HCT116 (cell line): ENCODE data around the gene KAZN. TPM values are rescaled to one million over a fixed set of nuclear protein-coding genes. Genes with fewer than 3 reads are reported as not detected.

ENCODE experiments used
- ATAC-seq: fragments of 200-7000 bp; cut with Tn5 transposase; 2 replicates; pipeline ENCODE4 v1.9.1; 2020; ENCODE audit warnings: mild to moderate bottlenecking, moderate library complexity
- BruUV-seq: library from RNA; stranded (reverse); fragments of 400-500 nt; replicated peaks from 2 replicates; lab custom pipeline; 2021; lab: Mats Ljungman, UMichigan
- CTCF ChIA-PET: fragments of 300-600 bp; sonication (Branson Sonifier 250); formaldehyde crosslinking; loops from one replicate; lab custom pipeline; 2021; ENCODE audit warnings: antibody characterized with exemption; lab: Charles Lee
- POLR2A ChIA-PET: fragments of 300-600, 350-600 bp; sonication (Branson Sonifier 250); formaldehyde crosslinking; loops from one replicate; lab custom pipeline; 2021; ENCODE audit warnings: antibody characterized with exemption; lab: Charles Lee
- RAD21 ChIA-PET, 2 experiments: fragments of 300-600 bp; sonication (Branson Sonifier 250); formaldehyde crosslinking; loops; one replicate each; lab custom pipeline; 2023; ENCODE audit warnings: low total read pairs in 2 of 2; ENCODE audit not compliant: uncharacterized antibody in 2 of 2, unreplicated experiment in 2 of 2, low non-redundant PET in 1 of 2; lab: Charles Lee
- DNase-seq: peaks from one replicate; pipeline ENCODE4 v3.0.0-alpha.2; 2010; ENCODE audit warnings: low read depth, low spot score
- H2AFZ ChIP-seq: fragments of 200-600 bp; shearing (Covaris generic), sonication (generic); 2 replicates; pipeline ENCODE4 v1.6.1; 2017; ENCODE audit warnings: low read depth, mixed run types, mixed read lengths, antibody characterized with exemption, low read length; ENCODE audit not compliant: poor library complexity, severe bottlenecking
- H3K27ac ChIP-seq: 2 replicates; pipeline ENCODE4 v1.5.1; 2012; ENCODE audit warnings: low read depth, low read length
- H3K27me3 ChIP-seq: fragments of 200-600 bp; sonication (generic); 2 replicates; pipeline ENCODE4 v1.6.1; 2016; ENCODE audit warnings: mixed run types, low read length, mixed read lengths; ENCODE audit not compliant: insufficient read depth
- H3K36me3 ChIP-seq, 2 experiments: fragments of 200-500 bp in 1 of 2; fragments of 200-600 bp in 1 of 2; sonication (Bioruptor generic) in 1 of 2; sonication (generic) in 1 of 2; 2 replicates each; pipeline versions ENCODE4 v1.5.1 to v1.6.1; 2014 to 2016; ENCODE audit warnings: low read length in 2 of 2, inconsistent platforms in 1 of 2, mixed read lengths in 1 of 2, mixed run types in 1 of 2; ENCODE audit not compliant: insufficient read depth in 2 of 2, control insufficient read depth in 1 of 2
- H3K4me1 ChIP-seq, 2 experiments: fragments of 200-600 bp in 1 of 2; sonication (generic) in 1 of 2; 2 replicates each; pipeline versions ENCODE4 v1.5.1 to v1.6.1; 2012 to 2017; ENCODE audit warnings: low read length in 2 of 2, inconsistent platforms in 1 of 2, mild to moderate bottlenecking in 1 of 2, mixed read lengths in 1 of 2, mixed run types in 1 of 2, moderate library complexity in 1 of 2; ENCODE audit not compliant: insufficient read depth in 2 of 2, control insufficient read depth in 1 of 2
- H3K4me2 ChIP-seq: fragments of 200-600 bp; sonication (generic); 2 replicates; pipeline ENCODE4 v1.6.1; 2017; ENCODE audit warnings: mixed run types, low read length, mixed read lengths
- H3K4me3 ChIP-seq, 2 experiments: fragments of 200-600 bp in 1 of 2; sonication (generic) in 1 of 2; replicated peaks in 1 of 2; 2 replicates each; pipeline ENCODE4 v1.5.1; 2011 to 2016; ENCODE audit warnings: low read length in 2 of 2, control low read depth in 1 of 2, low read depth in 1 of 2, mild to moderate bottlenecking in 1 of 2, mixed read lengths in 1 of 2, mixed run types in 1 of 2
- H3K79me2 ChIP-seq: fragments of 200-600 bp; sonication (generic); 2 replicates; pipeline ENCODE4 v1.6.1; 2017; ENCODE audit warnings: mild to moderate bottlenecking, mixed run types, low read length, moderate library complexity, mixed read lengths; ENCODE audit not compliant: insufficient read depth
- H3K9ac ChIP-seq: fragments of 200-600 bp; sonication (generic); 2 replicates; pipeline ENCODE4 v1.6.1; 2016; ENCODE audit warnings: low read length, mixed read lengths
- H3K9me2 ChIP-seq: fragments of 200-600 bp; sonication (generic), shearing (Covaris generic); 2 replicates; pipeline ENCODE4 v1.6.1; 2017; ENCODE audit warnings: mixed run types, mild to moderate bottlenecking, moderate library complexity; ENCODE audit not compliant: insufficient read depth
- H3K9me3 ChIP-seq, 2 experiments: fragments of 200-500 bp in 1 of 2; fragments of 200-600 bp in 1 of 2; sonication (Bioruptor generic) in 1 of 2; sonication (generic) in 1 of 2; 2 replicates each; pipeline ENCODE4 v1.6.1; 2014 to 2017; ENCODE audit warnings: low read length in 2 of 2, mixed read lengths in 2 of 2, inconsistent platforms in 1 of 2, low read depth in 1 of 2, mild to moderate bottlenecking in 1 of 2, mixed run types in 1 of 2, moderate library complexity in 1 of 2; ENCODE audit not compliant: control insufficient read depth in 1 of 2, insufficient read depth in 1 of 2
- H4K20me1 ChIP-seq: fragments of 200-600 bp; sonication (generic), shearing (Covaris generic); 2 replicates; pipeline ENCODE4 v1.6.1; 2017; ENCODE audit warnings: mixed run types, mild to moderate bottlenecking, moderate library complexity; ENCODE audit not compliant: insufficient read depth
- CBX3 ChIP-seq: IDR thresholded peaks from 2 replicates; pipeline ENCODE4 v1.6.1; 2012; ENCODE audit warnings: low read depth
- CEBPB ChIP-seq: IDR thresholded peaks from 2 replicates; pipeline ENCODE4 v1.6.1; 2012; ENCODE audit warnings: low read depth
- EGR1 ChIP-seq: IDR thresholded peaks from 2 replicates; pipeline ENCODE4 v1.6.1; 2012; ENCODE audit warnings: low read depth
- EZH2 ChIP-seq: fragments of 200-600 bp; sonication (generic); IDR thresholded peaks from 2 replicates; pipeline ENCODE4 v1.6.1; 2017; ENCODE audit warnings: antibody characterized with exemption, mixed run types
- EZH2phosphoT487 ChIP-seq: fragments of 200-600 bp; IDR thresholded peaks from 2 replicates; pipeline ENCODE4 v1.6.1; 2018; ENCODE audit warnings: antibody characterized with exemption, borderline replicate concordance
- FOSL1 ChIP-seq: IDR thresholded peaks from 2 replicates; pipeline ENCODE4 v1.6.1; 2012; ENCODE audit warnings: low read depth
- JUND ChIP-seq: IDR thresholded peaks from 2 replicates; pipeline ENCODE4 v1.6.1; 2012
- MAX ChIP-seq: IDR thresholded peaks from 2 replicates; pipeline ENCODE4 v1.6.1; 2012
- POLR2AphosphoS5 ChIP-seq: IDR thresholded peaks from 2 replicates; pipeline ENCODE4 v1.6.1; 2011; ENCODE audit warnings: mild to moderate bottlenecking, low read depth, low read length, moderate library complexity
- RAD21 ChIP-seq: IDR thresholded peaks from 2 replicates; pipeline ENCODE4 v1.6.1; 2012; ENCODE audit warnings: low read depth, mild to moderate bottlenecking
- SIN3A ChIP-seq: IDR thresholded peaks from 2 replicates; pipeline ENCODE4 v1.6.1; 2012; ENCODE audit warnings: low read depth
- SP1 ChIP-seq: IDR thresholded peaks from 2 replicates; pipeline ENCODE4 v1.6.1; 2012; ENCODE audit warnings: low read depth
- TCF7L2 ChIP-seq: IDR thresholded peaks from 2 replicates; pipeline ENCODE4 v1.7.0; 2011; ENCODE audit warnings: borderline replicate concordance, inconsistent platforms; ENCODE audit not compliant: insufficient read depth, insufficient read length; ENCODE audit errors: extremely low read depth
- ZFX ChIP-seq: fragments of 450-650 bp; IDR thresholded peaks from 2 replicates; pipeline ENCODE4 v1.6.1; 2017
- ZNF274 ChIP-seq: fragments of 200-500 bp; sonication (Bioruptor generic); IDR thresholded peaks from 2 replicates; pipeline ENCODE4 v1.6.1; 2014; ENCODE audit warnings: mild to moderate bottlenecking, low read depth, low read length, inconsistent platforms
- intact Hi-C: fragments of 100-400 bp; cut with micrococcal nuclease; formaldehyde crosslinking; loops from 2 replicates; pipeline ENCODE4 v1.10.0; 2022
- total RNA-seq: library from RNA; stranded (reverse); gene quantifications from one replicate; pipeline ENCODE4 v1.2.1, GENCODE V29; 2021; ENCODE audit not compliant: unreplicated experiment
- TF ChIP-seq, protein P1 (sequence below): IDR thresholded peaks from 2 replicates; pipeline ENCODE4 v1.6.1; 2012; ENCODE audit warnings: low read depth
- TF ChIP-seq, protein P2 (sequence below): IDR thresholded peaks from 2 replicates; pipeline ENCODE4 v1.6.1; 2011; ENCODE audit warnings: mild to moderate bottlenecking, low read length, moderate library complexity; ENCODE audit not compliant: insufficient replicate concordance; ENCODE audit errors: extremely low read depth

The KAZN gene
- total RNA-seq, 1 experiment from 2014 or later = 13.4 TPM

DNA sequence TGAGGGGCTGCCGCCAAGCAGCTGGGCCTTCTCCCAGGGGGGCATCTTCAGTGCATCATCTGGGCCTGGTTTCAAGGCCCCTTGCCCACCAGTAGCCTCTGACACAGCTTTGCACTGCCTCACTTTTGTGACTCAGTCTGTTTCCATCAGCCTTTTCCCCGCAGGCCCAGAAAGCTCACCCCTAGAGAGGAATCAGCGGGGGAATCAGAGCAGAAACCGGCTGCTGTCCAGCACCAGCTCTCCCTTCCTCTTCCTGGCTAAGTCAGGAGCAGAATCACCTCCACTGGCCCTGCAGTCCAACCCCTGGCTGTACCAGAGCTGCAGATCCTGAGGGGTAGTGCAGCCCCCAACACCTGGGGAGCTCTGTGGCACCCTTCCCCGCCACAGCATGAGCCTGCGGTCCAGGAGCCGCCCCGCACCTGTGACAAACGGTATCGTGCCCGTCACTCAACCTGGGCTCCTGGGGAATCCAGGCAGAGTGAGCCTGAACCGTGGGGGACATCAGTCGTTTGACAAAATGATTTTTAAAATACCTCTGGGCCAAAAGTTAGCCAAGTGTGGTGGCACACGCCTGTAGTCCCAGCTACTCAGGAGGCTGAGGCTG is 471.8 kb downstream of the KAZN start:
- POLR2A ChIA-PET = no interaction called here
- Histone ChIP-seq H3K36me3 (peaks cover 0 to 2% of the 10 kb centered on the region in 2 experiments; a peak in 1 of 4 replicates), H3K9me2 (no peaks in the 10 kb centered on the region), H3K27ac (no peak overlapping the region), H3K4me2 (no peak overlapping the region), H3K27me3 (no peaks in the 10 kb centered on the region), H3K4me1 (no peaks in the 10 kb centered on the region), H2AFZ (no peak overlapping the region), H3K9ac (no peak overlapping the region), H4K20me1 (no peaks in the 10 kb centered on the region), H3K4me3 (no peak overlapping the region), H3K79me2 (no peaks in the 10 kb centered on the region), H3K9me3 (no peaks in the 10 kb centered on the region)
- RAD21 ChIA-PET = no interaction called here
- TF ChIP-seq EZH2phosphoT487 = no peak
- TF ChIP-seq MAX = no peak
- no peak for TF ChIP-seq SIN3A
- TF ChIP-seq JUND = no peak
- no peak for TF ChIP-seq CBX3
- no peak for TF ChIP-seq SP1
- no TSS peak for BruUV-seq
- intact Hi-C loops = no loop called here
- ATAC-seq = no peak
- no peak for DNase-seq
- CTCF ChIA-PET = no interaction called here

DNA sequence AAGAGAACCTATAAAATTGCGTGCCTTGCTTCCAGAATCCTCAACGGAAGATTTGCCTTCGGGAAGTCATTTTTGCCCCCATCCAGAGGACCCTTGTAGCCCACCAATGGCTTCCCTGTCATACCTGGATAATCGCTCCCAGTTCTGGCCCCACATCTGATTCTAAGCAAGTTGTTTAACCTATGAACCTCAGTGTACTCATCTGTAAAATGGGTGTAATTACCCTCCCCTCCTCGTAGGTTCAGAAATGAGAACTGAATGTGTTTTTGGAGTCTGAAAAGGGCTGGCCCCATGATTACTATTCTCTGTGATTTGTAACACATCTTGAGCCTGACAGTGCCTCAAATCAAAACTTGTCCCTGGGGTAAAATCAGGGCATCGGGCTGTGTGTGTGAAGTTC is 473.5 kb downstream of the KAZN start:
- ChIA-PET POLR2A (no interaction called here), RAD21 (no interaction called here)
- no peak for ATAC-seq
- TF ChIP-seq ZNF274 = no peak
- no peak for TF ChIP-seq FOSL1
- no peak for TF ChIP-seq RAD21
- TF ChIP-seq, protein P1, sequence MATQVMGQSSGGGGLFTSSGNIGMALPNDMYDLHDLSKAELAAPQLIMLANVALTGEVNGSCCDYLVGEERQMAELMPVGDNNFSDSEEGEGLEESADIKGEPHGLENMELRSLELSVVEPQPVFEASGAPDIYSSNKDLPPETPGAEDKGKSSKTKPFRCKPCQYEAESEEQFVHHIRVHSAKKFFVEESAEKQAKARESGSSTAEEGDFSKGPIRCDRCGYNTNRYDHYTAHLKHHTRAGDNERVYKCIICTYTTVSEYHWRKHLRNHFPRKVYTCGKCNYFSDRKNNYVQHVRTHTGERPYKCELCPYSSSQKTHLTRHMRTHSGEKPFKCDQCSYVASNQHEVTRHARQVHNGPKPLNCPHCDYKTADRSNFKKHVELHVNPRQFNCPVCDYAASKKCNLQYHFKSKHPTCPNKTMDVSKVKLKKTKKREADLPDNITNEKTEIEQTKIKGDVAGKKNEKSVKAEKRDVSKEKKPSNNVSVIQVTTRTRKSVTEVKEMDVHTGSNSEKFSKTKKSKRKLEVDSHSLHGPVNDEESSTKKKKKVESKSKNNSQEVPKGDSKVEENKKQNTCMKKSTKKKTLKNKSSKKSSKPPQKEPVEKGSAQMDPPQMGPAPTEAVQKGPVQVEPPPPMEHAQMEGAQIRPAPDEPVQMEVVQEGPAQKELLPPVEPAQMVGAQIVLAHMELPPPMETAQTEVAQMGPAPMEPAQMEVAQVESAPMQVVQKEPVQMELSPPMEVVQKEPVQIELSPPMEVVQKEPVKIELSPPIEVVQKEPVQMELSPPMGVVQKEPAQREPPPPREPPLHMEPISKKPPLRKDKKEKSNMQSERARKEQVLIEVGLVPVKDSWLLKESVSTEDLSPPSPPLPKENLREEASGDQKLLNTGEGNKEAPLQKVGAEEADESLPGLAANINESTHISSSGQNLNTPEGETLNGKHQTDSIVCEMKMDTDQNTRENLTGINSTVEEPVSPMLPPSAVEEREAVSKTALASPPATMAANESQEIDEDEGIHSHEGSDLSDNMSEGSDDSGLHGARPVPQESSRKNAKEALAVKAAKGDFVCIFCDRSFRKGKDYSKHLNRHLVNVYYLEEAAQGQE = no peak
- TF ChIP-seq EZH2 = no peak
- no peak for TF ChIP-seq EGR1
- no peak for TF ChIP-seq ZFX
- no peak for TF ChIP-seq CEBPB
- no peak for TF ChIP-seq SP1
- TF ChIP-seq POLR2AphosphoS5 = no peak
- TF ChIP-seq, protein P2, sequence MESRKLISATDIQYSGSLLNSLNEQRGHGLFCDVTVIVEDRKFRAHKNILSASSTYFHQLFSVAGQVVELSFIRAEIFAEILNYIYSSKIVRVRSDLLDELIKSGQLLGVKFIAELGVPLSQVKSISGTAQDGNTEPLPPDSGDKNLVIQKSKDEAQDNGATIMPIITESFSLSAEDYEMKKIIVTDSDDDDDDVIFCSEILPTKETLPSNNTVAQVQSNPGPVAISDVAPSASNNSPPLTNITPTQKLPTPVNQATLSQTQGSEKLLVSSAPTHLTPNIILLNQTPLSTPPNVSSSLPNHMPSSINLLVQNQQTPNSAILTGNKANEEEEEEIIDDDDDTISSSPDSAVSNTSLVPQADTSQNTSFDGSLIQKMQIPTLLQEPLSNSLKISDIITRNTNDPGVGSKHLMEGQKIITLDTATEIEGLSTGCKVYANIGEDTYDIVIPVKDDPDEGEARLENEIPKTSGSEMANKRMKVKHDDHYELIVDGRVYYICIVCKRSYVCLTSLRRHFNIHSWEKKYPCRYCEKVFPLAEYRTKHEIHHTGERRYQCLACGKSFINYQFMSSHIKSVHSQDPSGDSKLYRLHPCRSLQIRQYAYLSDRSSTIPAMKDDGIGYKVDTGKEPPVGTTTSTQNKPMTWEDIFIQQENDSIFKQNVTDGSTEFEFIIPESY = no peak
- TF ChIP-seq TCF7L2 = no peak

More for the DNA sequence above, 473.5 kb downstream of the KAZN start:
- no peaks in the 10 kb centered on the region for H3K79me2 ChIP-seq
- H3K27ac ChIP-seq = no peak overlapping the region
- CTCF ChIA-PET = no interaction called here
- no peak overlapping the region for H2AFZ ChIP-seq
- no peaks in the 10 kb centered on the region for H3K36me3 ChIP-seq
- no peak for DNase-seq
- BruUV-seq = no TSS peak
- no peaks in the 10 kb centered on the region for H3K9me2 ChIP-seq
- H3K4me1 ChIP-seq = no peaks in the 10 kb centered on the region
- intact Hi-C loops = no loop called here
- no peaks in the 10 kb centered on the region for H3K9me3 ChIP-seq
- no peak overlapping the region for H3K4me3 ChIP-seq
- no peak overlapping the region for H3K4me2 ChIP-seq
- H4K20me1 ChIP-seq = no peaks in the 10 kb centered on the region
- no peak overlapping the region for H3K9ac ChIP-seq
- H3K27me3 ChIP-seq = no peaks in the 10 kb centered on the region
